NCI-H187 treated with DMSO at 0.1 percent for 48 hours (cell line): Measurements from ENCODE around the gene ZBTB9.
"Not testable (repeated sequence)": the region's sequence is repeated elsewhere in the genome, so short reads cannot be mapped to it uniquely, and the experiment has no call there.

Experiments used
- DNase-seq: peaks from one replicate; lab custom pipeline; 2025; lab: John Stamatoyannopoulos, UW

The ZBTB9 gene

DNA sequence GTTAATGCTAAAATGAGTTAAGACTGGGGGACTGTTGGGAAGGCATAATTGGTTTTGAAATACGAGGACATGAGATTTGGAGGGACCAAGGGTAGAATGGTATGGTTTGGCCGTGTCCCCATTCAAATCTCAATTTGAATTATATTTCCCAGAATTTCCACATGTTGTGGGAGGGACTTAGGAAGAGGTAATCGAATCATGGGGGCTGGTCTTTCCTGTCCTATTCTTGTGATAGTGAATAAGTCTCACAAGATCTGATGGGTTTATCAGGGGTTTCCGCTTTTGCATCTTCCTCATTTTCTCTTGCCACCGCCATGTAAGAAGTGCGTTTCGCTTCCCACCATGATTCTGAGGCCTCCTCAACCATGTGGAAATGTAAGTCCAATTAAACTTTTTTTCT is 12.7 kb downstream of the ZBTB9 start:
- no peak for DNase-seq

GRCh38 chr6:33469661-33470060 is 15.3 kb downstream of the ZBTB9 start:
- no peak for DNase-seq

DNA sequence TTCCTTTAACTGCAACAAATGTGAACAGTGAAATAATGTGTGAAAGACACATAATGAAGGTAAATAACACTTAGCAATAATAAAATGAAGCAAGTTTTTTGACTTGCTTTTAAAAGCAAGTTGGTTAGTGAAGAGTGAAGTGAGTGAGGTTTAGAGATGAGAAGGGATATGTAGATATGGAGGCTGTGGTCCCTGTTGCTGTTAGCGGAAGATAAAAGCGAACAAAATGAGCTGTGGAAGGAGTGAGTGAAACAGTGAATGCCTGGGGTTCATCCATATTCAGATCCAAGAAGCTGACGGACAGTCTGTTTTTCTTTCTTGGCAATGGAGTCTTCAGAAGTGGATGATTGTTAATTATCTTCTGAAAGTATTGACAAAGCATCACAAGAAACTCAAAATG is 23.5 kb downstream of the ZBTB9 start:
- no peak for DNase-seq

- DNase-seq = no peak
Measured at GRCh38 chr6:33481192-33481591, 26.8 kb downstream of the ZBTB9 start.

DNA sequence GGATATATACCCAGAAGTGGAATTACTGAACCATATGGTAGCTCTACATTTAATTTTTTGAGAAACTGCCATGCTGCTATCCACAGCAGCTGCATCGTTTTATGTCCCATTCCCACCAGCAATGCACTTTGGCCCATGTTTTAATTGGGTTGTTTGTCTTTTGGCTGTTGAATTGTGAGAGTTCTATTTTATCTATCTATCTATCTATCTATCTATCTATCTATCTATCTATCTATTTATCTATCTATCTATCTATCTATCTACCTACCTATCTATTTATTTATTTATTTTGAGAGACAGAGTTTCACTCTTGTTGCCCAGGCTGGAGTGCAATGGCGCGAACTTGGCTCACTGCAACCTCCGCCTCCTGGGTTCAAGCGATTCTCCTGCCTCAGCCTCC is 28.2 kb downstream of the ZBTB9 start:
- DNase-seq = not testable (repeated sequence)

DNA sequence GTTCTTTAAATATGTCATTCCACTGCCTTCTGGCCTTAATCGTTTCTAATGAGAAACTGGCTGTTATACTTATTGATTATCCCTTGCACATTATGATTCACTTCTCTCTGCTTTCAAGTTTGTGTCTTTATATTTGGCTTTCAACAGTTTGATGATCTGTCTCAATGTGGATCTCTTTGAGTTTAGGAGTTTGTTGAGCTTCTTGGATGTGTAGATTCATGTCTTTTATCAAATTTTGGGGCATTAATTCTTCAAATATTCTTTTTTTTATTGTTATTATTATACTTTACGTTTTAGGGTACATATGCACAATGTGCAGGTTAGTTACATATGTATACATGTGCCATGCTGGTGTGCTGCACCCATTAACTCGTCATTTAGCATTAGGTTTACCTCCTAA is 29.3 kb downstream of the ZBTB9 start:
- no peak for DNase-seq

DNA sequence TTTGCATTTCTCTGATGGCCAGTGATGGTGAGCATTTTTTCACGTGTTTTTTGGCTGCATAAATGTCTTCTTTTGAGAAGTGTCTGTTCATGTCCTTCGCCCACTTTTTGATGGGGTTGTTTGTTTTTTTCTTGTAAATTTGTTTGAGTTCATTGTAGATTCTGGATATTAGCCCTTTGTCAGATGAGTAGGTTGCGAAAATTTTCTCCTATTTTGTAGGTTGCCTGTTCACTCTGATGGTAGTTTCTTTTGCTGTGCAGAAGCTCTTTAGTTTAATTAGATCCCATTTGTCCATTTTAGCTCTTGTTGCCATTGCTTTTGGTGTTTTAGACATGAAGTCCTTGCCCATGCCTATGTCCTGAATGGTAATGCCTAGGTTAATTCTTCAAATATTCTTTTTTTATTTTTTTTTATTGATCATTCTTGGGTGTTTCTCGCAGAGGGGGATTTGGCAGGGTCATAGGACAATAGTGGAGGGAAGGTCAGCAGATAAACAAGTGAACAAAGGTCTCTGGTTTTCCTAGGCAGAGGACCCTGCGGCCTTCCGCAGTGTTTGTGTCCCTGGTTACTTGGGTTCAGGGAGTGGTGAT is 30.4 kb downstream of the ZBTB9 start:
- DNase-seq = not testable (repeated sequence)

GRCh38 chr6:33485680-33486079 is 31.3 kb downstream of the ZBTB9 start:
- DNase-seq = not testable (repeated sequence)

DNA sequence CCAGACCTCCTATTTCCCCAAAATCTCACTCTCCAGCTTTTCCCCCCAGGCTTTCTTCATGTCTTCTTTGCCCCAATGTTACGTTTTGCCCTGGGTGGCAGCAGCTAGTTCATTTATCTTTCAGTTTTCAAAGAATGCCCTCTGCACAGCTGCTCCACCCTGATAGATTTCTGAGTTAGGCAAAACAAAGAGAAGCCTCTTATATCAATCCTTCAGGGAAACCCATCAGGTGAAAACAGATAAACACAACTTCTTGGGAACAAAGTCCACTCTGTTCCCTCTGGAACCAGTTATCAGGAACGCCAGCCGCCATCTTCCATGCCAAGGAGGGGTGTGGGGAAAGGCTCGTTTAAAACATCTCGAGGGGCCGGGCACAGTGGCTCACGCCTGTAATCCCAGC is 34.0 kb downstream of the ZBTB9 start:
- DNase-seq = no peak

GRCh38 chr6:33490198-33490597 is 35.8 kb downstream of the ZBTB9 start:
- DNase-seq = no peak

DNA sequence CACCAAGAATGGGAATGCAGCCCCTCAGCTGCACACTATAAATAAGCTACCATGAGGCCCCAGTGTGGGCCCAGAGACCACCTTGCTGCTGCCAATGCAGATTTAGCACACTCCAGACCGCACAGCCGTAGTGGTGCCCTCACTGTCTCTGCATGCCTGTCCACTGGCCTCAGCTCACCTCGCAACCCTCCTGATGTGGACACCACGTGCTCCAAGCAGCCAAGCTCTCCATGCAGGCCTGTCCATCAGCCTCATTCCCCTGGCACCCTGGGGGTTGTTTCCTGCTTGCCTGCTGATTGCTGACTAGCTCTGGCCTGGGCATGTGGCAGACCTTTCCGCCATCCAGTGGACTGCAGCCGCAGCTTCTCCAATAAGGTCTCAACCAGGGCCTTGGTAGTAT is 36.2 kb downstream of the ZBTB9 start:
- no peak for DNase-seq

- no peak for DNase-seq
Measured at GRCh38 chr6:33492093-33492492, 37.7 kb downstream of the ZBTB9 start.

GRCh38 chr6:33497157-33497556 is 42.8 kb downstream of the ZBTB9 start:
- DNase-seq = no peak

DNA sequence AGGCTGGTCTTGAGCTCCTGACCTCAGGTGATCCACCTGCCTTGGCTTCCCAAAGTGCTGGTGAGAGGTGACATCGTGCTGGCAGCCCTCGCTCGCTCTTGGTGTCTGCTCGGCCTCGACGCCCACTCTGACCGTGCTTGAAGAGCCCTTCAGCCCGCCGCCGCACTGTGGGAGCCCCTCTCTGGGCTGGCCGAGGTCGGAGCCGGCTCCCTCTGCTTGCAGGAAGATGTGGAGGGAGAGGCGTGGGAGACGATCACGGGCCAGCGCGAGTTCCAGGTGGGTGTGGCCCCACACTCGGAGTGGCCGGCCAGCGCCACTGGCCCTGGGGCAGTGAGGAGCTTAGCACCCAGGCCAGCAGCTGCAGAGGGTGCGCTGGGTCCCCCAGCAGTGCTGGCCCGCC is 48.1 kb downstream of the ZBTB9 start:
- no peak for DNase-seq

DNA sequence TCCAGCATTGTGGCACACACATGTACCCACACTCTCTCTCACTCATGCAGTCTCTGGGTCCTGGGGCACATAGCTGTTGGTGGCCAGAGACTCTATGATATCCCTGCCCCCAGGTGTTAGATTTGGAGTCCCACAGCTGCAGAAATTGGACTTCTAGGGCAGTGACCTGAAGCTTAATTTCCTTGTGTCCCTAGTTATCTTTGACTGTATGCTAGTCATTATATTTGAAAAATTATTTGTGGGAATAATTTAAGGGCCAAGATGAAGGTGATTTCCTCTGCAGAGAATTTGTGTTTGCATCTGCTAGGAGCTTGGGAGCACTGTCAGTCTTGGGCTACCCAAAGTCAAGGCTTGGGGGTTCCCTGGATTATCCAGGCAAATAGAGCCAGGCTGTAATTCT is 50.1 kb downstream of the ZBTB9 start:
- DNase-seq = no peak

DNA sequence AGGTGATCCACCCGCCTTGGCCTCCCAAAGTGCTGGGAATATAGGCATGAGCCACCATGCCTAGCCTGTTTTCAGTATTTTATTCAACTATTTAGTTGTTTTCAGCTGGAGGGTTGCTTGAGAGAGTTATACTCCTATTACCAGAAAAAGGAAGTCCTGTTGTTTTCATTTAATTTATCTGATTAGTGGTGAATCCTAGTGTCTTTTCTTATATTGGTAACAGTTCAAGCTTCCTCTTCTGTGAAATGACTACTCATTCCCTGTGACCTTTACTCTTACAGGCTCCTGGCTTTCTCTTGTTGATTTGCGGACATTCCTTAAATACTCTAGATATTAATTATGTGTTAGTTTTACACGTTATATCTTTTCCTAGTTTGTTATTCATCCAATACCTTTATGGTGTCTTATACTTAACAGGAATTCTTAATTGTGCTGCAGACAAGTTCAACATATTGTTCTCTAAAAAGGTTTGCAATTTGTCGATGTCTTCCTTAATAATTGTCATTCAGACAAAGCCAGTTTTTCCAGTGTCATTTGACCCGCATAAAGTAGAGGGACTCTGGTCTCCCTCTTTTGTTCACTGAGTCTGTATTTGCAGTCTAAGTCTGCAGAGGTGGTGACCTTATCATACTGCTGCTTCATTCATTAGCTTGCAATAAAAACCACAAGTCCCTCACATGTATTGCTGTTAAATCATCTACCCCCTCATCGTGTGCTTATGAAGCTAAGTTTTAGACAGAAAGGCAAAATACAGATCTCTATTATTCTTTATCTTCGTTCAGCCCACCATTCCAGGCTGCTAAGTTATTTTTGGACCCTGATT is 51.4 kb downstream of the ZBTB9 start:
- DNase-seq = no peak
